ENCODE measurements around the gene LRRC4B. TPM values are rescaled to one million over a fixed set of nuclear protein-coding genes. Genes with fewer than 3 reads are reported as not detected.

The LRRC4B gene
- total and polyA plus RNA-seq, 2 experiments from 2014 or later, result 2.1 to 6.0 TPM

- Histone ChIP-seq H3K27ac (no peak overlapping the region), H3K4me3 (no peak overlapping the region), H3K79me2 (peaks cover 22% of the 10 kb centered on the region), H3K4me1 (ENCODE audit: insufficient read depth) (peaks cover 6% of the 10 kb centered on the region), H4K20me1 (ENCODE audit: insufficient read depth, poor library complexity, severe bottlenecking) (peaks cover 36% of the 10 kb centered on the region), H3K27me3 (no peaks in the 10 kb centered on the region), H2AFZ (no peak overlapping the region), H3K36me3 (replicated peaks; ENCODE audit: insufficient read depth, low read depth) (no peaks in the 10 kb centered on the region), H3K9me3 (ENCODE audit: low read depth) (no peaks in the 10 kb centered on the region), H3K9me2 (replicated peaks; ENCODE audit: insufficient read depth) (no peaks in the 10 kb centered on the region), H3K4me2 (no peak overlapping the region)
- no peak for DNase-seq (ENCODE audit: low spot score)
- TF ChIP-seq EZH2 (IDR thresholded peaks at IDR 0.05; ENCODE audit: borderline replicate concordance) (no peak), EZH2phosphoT487 (IDR thresholded peaks at IDR 0.05; ENCODE audit: low read depth, severe bottlenecking, unreplicated experiment) (no peak), CTCF (IDR thresholded peaks at IDR 0.05; ENCODE audit: poor library complexity) (no peak)
- 97% methylated on average over 17 of the region's 37 CpGs for WGBS (ENCODE audit: low lambda C conversion rate, missing lambda C conversion rate)
Measured at GRCh38 chr19:50480281-50481111, 87.7 kb downstream of the LRRC4B start.

GRCh38 chr19:50479761-50480251 is 88.4 kb downstream of the LRRC4B start:
- Histone ChIP-seq H3K4me2 (no peak overlapping the region), H3K9me3 (ENCODE audit: low read depth) (no peaks in the 10 kb centered on the region), H3K4me3 (no peak overlapping the region), H3K27me3 (no peaks in the 10 kb centered on the region), H4K20me1 (ENCODE audit: insufficient read depth, poor library complexity, severe bottlenecking) (peaks cover 36% of the 10 kb centered on the region), H3K9me2 (replicated peaks; ENCODE audit: insufficient read depth) (no peaks in the 10 kb centered on the region), H3K27ac (no peak overlapping the region), H3K36me3 (replicated peaks; ENCODE audit: insufficient read depth, low read depth) (no peaks in the 10 kb centered on the region), H3K4me1 (ENCODE audit: insufficient read depth) (peaks cover 6% of the 10 kb centered on the region), H2AFZ (no peak overlapping the region), H3K79me2 (peaks cover 22% of the 10 kb centered on the region)
- TF ChIP-seq CTCF (IDR thresholded peaks at IDR 0.05; ENCODE audit: poor library complexity) (no peak), EZH2 (IDR thresholded peaks at IDR 0.05; ENCODE audit: borderline replicate concordance) (no peak), EZH2phosphoT487 (IDR thresholded peaks at IDR 0.05; ENCODE audit: low read depth, severe bottlenecking, unreplicated experiment) (no peak)
- DNase-seq (ENCODE audit: low spot score), result no peak
- 97% methylated on average over 16 of the region's 16 CpGs for WGBS (ENCODE audit: low lambda C conversion rate, missing lambda C conversion rate)

GRCh38 chr19:50478901-50479715 is 89.1 kb downstream of the LRRC4B start:
- TF ChIP-seq CTCF (IDR thresholded peaks at IDR 0.05; ENCODE audit: poor library complexity) (peak; percentile 33), EZH2 (IDR thresholded peaks at IDR 0.05; ENCODE audit: borderline replicate concordance) (no peak), EZH2phosphoT487 (IDR thresholded peaks at IDR 0.05; ENCODE audit: low read depth, severe bottlenecking, unreplicated experiment) (no peak)
- 88% methylated on average over 17 of the region's 19 CpGs for WGBS (ENCODE audit: low lambda C conversion rate, missing lambda C conversion rate)

More at GRCh38 chr19:50478901-50479715, 89.1 kb downstream of the LRRC4B start:
- Histone ChIP-seq H3K4me1 (ENCODE audit: insufficient read depth) (peaks cover 6% of the 10 kb centered on the region), H3K9me3 (ENCODE audit: low read depth) (no peaks in the 10 kb centered on the region), H3K79me2 (peaks cover 22% of the 10 kb centered on the region), H3K27ac (no peak overlapping the region), H3K36me3 (replicated peaks; ENCODE audit: insufficient read depth, low read depth) (no peaks in the 10 kb centered on the region), H3K4me3 (no peak overlapping the region), H3K9me2 (replicated peaks; ENCODE audit: insufficient read depth) (no peaks in the 10 kb centered on the region), H2AFZ (no peak overlapping the region), H3K4me2 (no peak overlapping the region), H4K20me1 (ENCODE audit: insufficient read depth, poor library complexity, severe bottlenecking) (peaks cover 36% of the 10 kb centered on the region), H3K27me3 (no peaks in the 10 kb centered on the region)
- DNase-seq (ENCODE audit: low spot score), result no peak

Data from hepatocyte (in vitro differentiated cells).